Tibial nerve (tissue), 4 donors: ENCODE measurements around the gene CIDEA. TPM values are rescaled to one million over a fixed set of nuclear protein-coding genes. Genes with fewer than 3 reads are reported as not detected.

ENCODE experiments used
- DNase-seq, 2 donors: peaks; one replicate each; pipeline ENCODE4 v3.0.0-alpha.2; 2019; ENCODE audit warnings: low spot score in 2 of 2
- H3K27ac ChIP-seq, 4 donors: fragments of 200-600 bp; sonication (generic) in 3 of 4; one replicate each; pipeline ENCODE4 v1.5.1; 2017 to 2019; ENCODE audit warnings: mild to moderate bottlenecking in 1 of 4
- H3K27me3 ChIP-seq, 2 donors: fragments of 200-600 bp; sonication (generic) in 1 of 2; one replicate each; pipeline versions ENCODE4 v1.5.1 to v1.6.0; 2017 to 2019
- H3K36me3 ChIP-seq, 3 donors: fragments of 200-600 bp; sonication (generic); one replicate each; pipeline ENCODE4 v1.5.1; 2018 to 2019
- H3K4me1 ChIP-seq, 4 donors: fragments of 200-600 bp; sonication (generic) in 3 of 4; one replicate each; pipeline ENCODE4 v1.5.1; 2017 to 2019
- H3K4me3 ChIP-seq, 4 donors: fragments of 200-600 bp; sonication (generic) in 3 of 4; one replicate each; pipeline ENCODE4 v1.5.1; 2017 to 2019; ENCODE audit warnings: mild to moderate bottlenecking in 1 of 4, moderate library complexity in 1 of 4
- H3K9me3 ChIP-seq, 4 donors: fragments of 200-600 bp; sonication (generic) in 3 of 4; one replicate each; pipeline ENCODE4 v1.5.1; 2017 to 2019
- CTCF ChIP-seq, 5 experiments: fragments of 200-600 bp in 3 of 5; fragments of 450-650 bp in 2 of 5; sonication (generic) in 3 of 5; IDR thresholded peaks; one replicate each; pipeline ENCODE4 v1.5.1; 2016 to 2019; ENCODE audit warnings: antibody characterized with exemption in 5 of 5, mild to moderate bottlenecking in 3 of 5, moderate library complexity in 2 of 5
- EP300 ChIP-seq, 2 donors: sonication (generic); formaldehyde crosslinking; IDR thresholded peaks; one replicate each; pipeline ENCODE4 v1.6.1; 2017; ENCODE audit warnings: antibody characterized with exemption in 2 of 2, mild to moderate bottlenecking in 1 of 2
- POLR2A ChIP-seq, 2 donors: fragments of 450-650 bp; IDR thresholded peaks; one replicate each; pipeline ENCODE4 v1.6.1; 2017; ENCODE audit warnings: antibody characterized with exemption in 2 of 2, mild to moderate bottlenecking in 2 of 2, moderate library complexity in 2 of 2
- whole genome bisulfite sequencing, 2 donors: methylation state at CpG; one replicate each; pipeline ENCODE4 v1.1.5; 2018; 5-methylcytosine and 5-hydroxymethylcytosine counted together
- total RNA-seq, 4 donors: library from RNA; depleted of rRNA; stranded (reverse); fragments of >200 nt; gene quantifications; one replicate each; pipeline ENCODE4 v1.1.0, GENCODE V29; 2016

Gene CIDEA
- total RNA-seq, 4 donors from 2014 or later: 18.8 to 135 (median 61.6) TPM

GRCh38 chr18:12308386-12309100, 54.4 kb downstream of the CIDEA start:
- 0 to 1% methylated on average over 19 to 59 of the region's 81 CpGs for WGBS, 2 donors
- DNase-seq: peak; percentile 69 to 73
- Histone ChIP-seq H3K9me3 (peaks cover 0 to 8% (median 4%) of the 10 kb centered on the region in 4 donors), H3K36me3 (peaks cover 0 to 36% (median 6%) of the 10 kb centered on the region in 3 donors), H3K27me3 (no peaks in the 10 kb centered on the region), H3K4me1 (peaks cover 0 to 41% (median 15%) of the 10 kb centered on the region in 4 donors), H3K4me3 (peak overlapping the region; percentile 69 to 95 (median 80)), H3K27ac (peak overlapping the region; percentile 92 to 99 (median 96))
- TF ChIP-seq CTCF (IDR thresholded peaks at IDR 0.05) (no peak), POLR2A (IDR thresholded peaks at IDR 0.05) (peak in 1 of 2 donors; percentile 47), EP300 (IDR thresholded peaks at IDR 0.05) (peak in 1 of 2 donors; percentile 83)

DNA sequence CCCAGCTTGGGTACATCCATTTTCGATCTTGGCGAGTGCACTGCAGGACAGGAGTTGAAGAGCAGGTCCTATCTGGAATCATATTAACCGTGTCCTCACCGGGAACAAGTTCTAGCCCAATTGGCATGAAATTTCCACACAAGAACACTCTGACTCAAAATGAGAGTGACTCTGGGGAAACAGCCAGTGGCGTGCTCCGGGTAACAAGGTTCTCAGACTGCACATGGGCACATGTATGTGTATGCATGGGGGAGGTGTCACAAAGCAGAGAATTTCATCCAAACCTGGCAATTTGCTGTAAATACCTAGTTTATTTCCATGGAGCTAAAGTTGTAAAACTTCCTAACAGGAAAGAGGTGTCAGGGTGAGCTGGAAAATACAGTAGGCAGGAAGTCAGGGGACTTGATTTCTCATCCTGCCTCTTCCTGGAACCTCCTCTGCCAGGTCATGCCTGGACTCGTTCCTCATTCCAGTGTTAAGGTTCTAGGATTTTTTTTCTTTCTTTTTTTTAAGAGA, 55.6 kb downstream of the CIDEA start:
- TF ChIP-seq CTCF (IDR thresholded peaks at IDR 0.05) (no peak), EP300 (IDR thresholded peaks at IDR 0.05) (no peak), POLR2A (IDR thresholded peaks at IDR 0.05) (no peak)
- DNase-seq: no peak
- peak overlapping the region in 3 of 4 donors; percentile 26 to 99 (median 99) for H3K27ac ChIP-seq
- no peaks in the 10 kb centered on the region for H3K27me3 ChIP-seq
- peaks cover 0 to 8% (median 4%) of the 10 kb centered on the region in 4 donors for H3K9me3 ChIP-seq
- H3K4me1 ChIP-seq: peaks cover 0 to 53% (median 17%) of the 10 kb centered on the region in 4 donors
- 55 to 56% methylated on average over 7 of the region's 7 CpGs for WGBS, 2 donors
- H3K4me3 ChIP-seq: peak overlapping the region; percentile 69 to 95 (median 80)
- peaks cover 0 to 48% (median 6%) of the 10 kb centered on the region in 3 donors for H3K36me3 ChIP-seq

GRCh38 chr18:12310762-12311161, 56.6 kb downstream of the CIDEA start:
- no peaks in the 10 kb centered on the region for H3K27me3 ChIP-seq
- H3K36me3 ChIP-seq: peaks cover 0 to 50% (median 6%) of the 10 kb centered on the region in 3 donors
- TF ChIP-seq POLR2A (IDR thresholded peaks at IDR 0.05) (no peak), EP300 (IDR thresholded peaks at IDR 0.05) (no peak), CTCF (IDR thresholded peaks at IDR 0.05) (no peak)
- H3K4me3 ChIP-seq: no peak overlapping the region
- H3K4me1 ChIP-seq: peaks cover 0 to 63% (median 17%) of the 10 kb centered on the region in 4 donors
- H3K9me3 ChIP-seq: peaks cover 0 to 8% (median 4%) of the 10 kb centered on the region in 4 donors
- DNase-seq: no peak
- 92 to 98% methylated on average over 6 of the region's 6 CpGs for WGBS, 2 donors
- H3K27ac ChIP-seq: peak overlapping the region in 1 of 4 donors; percentile 32

GRCh38 chr18:12312976-12313375, 58.8 kb downstream of the CIDEA start:
- peaks cover 0 to 8% (median 4%) of the 10 kb centered on the region in 4 donors for H3K9me3 ChIP-seq
- TF ChIP-seq POLR2A (IDR thresholded peaks at IDR 0.05): no peak
- H3K4me3 ChIP-seq: no peak overlapping the region
- peaks cover 0 to 72% (median 17%) of the 10 kb centered on the region in 4 donors for H3K4me1 ChIP-seq
- no peaks in the 10 kb centered on the region for H3K27me3 ChIP-seq
- DNase-seq: no peak
- no peak overlapping the region for H3K27ac ChIP-seq
- H3K36me3 ChIP-seq: peaks cover 0 to 58% (median 6%) of the 10 kb centered on the region in 3 donors

GRCh38 chr18:12313530-12314245, 59.5 kb downstream of the CIDEA start:
- WGBS, 2 donors: 79 to 82% methylated on average over 5 of the region's 5 CpGs
- no peak for DNase-seq
- Histone ChIP-seq H3K27ac (peak overlapping the region in 2 of 4 donors; percentile 20 to 62), H3K4me1 (peaks cover 0 to 77% (median 20%) of the 10 kb centered on the region in 4 donors), H3K36me3 (peaks cover 0 to 65% (median 6%) of the 10 kb centered on the region in 3 donors), H3K9me3 (peaks cover 0 to 8% (median 4%) of the 10 kb centered on the region in 4 donors), H3K4me3 (no peak overlapping the region), H3K27me3 (no peaks in the 10 kb centered on the region)
- TF ChIP-seq POLR2A (IDR thresholded peaks at IDR 0.05) (no peak), EP300 (IDR thresholded peaks at IDR 0.05) (no peak), CTCF (IDR thresholded peaks at IDR 0.05) (no peak)
